HUES64 (cell line): ENCODE measurements around the gene CNRIP1.

Source experiments
- H3K27ac ChIP-seq: 2 replicates; pipeline ENCODE4 v1.7.0; 2013; ENCODE audit warnings: low read depth, low read length, inconsistent platforms
- H3K27me3 ChIP-seq: 2 replicates; pipeline ENCODE4 v1.6.1; 2013; ENCODE audit warnings: mild to moderate bottlenecking, low read length; ENCODE audit not compliant: insufficient read depth
- H3K36me3 ChIP-seq: 2 replicates; pipeline ENCODE4 v1.6.1; 2013; ENCODE audit warnings: mild to moderate bottlenecking, low read length; ENCODE audit not compliant: insufficient read depth
- H3K4me1 ChIP-seq: 2 replicates; pipeline ENCODE4 v1.6.1; 2013; ENCODE audit warnings: mild to moderate bottlenecking, low read length, moderate library complexity; ENCODE audit not compliant: insufficient read depth
- H3K4me3 ChIP-seq: 2 replicates; pipeline ENCODE4 v1.5.1; 2013; ENCODE audit warnings: mild to moderate bottlenecking, low read length, moderate library complexity
- H3K9ac ChIP-seq: 2 replicates; pipeline ENCODE4 v1.6.1; 2013; ENCODE audit warnings: mild to moderate bottlenecking, low read depth, low read length
- H3K9me3 ChIP-seq: 2 replicates; pipeline ENCODE4 v1.6.1; 2013; ENCODE audit warnings: low read depth, low read length; ENCODE audit not compliant: insufficient read depth
- WGBS: fragments of 150-250, 120-280 bp; methylation state at CpG from one replicate; pipeline ENCODE4 v1.1.7; 2013; ENCODE audit warnings: missing lambda C conversion rate; 5-methylcytosine and 5-hydroxymethylcytosine counted together

CNRIP1 gene

DNA sequence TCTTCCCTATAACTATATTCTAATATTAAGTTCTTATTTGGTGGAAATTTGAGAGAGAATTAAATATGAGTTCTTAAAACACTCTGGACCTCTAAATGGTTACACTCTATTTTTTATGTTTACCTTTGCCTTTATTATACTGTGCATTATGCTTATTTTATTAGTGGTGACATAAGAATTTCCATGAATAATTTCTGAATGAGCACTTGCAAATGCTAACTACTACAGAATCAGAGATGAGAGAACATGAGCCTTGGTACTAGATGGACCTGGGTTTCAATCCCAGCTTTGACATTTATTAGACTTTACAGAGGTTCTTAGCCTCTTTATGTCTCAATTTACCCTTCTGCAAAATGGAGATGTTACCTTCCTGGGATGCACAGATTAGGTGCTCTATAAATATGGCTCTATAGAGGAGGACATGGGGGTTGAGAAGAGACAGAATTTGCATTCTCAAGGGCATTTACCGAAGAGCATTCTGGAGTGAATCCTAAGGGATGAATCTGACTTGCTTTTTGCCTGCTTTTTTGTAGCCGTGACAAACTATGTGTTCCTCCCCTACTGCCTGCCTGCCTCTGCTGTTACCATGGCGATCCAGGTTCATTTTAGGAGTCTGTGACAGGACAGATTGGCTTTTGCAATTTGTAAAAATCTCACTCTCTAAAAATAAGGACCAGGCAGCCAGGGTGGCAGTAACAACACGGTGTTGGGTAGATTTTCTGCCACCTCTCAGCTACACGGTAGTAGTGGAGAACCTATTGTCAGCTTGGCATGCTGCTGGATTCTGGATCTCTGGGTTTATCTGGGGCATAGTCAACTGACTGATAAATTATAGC lies 20.7 kb upstream of the CNRIP1 start:
- Histone ChIP-seq H3K9ac (no peak overlapping the region), H3K27ac (no peak overlapping the region), H3K36me3 (no peaks in the 10 kb centered on the region), H3K9me3 (no peaks in the 10 kb centered on the region), H3K4me3 (no peak overlapping the region), H3K4me1 (peaks cover 6% of the 10 kb centered on the region; the same call in 1 of the 2 replicates), H3K27me3 (no peaks in the 10 kb centered on the region)
- 64% methylated on average over 5 of the region's 5 CpGs for WGBS

DNA sequence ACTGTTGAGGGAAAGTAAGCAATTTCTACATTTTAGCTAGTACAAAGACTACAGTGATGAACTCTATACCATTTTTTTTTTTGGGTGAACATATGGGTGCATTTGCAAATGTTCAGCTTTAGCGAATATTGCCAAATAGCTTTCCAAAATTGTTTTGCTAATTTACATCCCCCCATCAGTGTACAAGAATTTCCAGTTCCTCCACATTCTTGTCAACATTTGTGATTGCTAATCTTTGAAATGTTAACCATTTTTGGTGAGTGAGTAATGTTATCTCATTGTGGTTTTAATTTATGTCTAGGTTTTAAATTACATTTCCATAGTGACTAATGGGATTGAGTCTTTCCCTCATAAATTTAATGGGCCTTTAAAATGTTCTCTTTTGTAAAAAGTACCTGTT lies 16.4 kb upstream of the CNRIP1 start:
- Histone ChIP-seq H3K4me1 (peaks cover 6% of the 10 kb centered on the region; the same call in 1 of the 2 replicates), H3K36me3 (no peaks in the 10 kb centered on the region), H3K9me3 (no peaks in the 10 kb centered on the region), H3K27me3 (no peaks in the 10 kb centered on the region), H3K9ac (no peak overlapping the region), H3K27ac (no peak overlapping the region), H3K4me3 (no peak overlapping the region)
- WGBS = no CpG with 5 or more reads among the region's 1 CpG

DNA sequence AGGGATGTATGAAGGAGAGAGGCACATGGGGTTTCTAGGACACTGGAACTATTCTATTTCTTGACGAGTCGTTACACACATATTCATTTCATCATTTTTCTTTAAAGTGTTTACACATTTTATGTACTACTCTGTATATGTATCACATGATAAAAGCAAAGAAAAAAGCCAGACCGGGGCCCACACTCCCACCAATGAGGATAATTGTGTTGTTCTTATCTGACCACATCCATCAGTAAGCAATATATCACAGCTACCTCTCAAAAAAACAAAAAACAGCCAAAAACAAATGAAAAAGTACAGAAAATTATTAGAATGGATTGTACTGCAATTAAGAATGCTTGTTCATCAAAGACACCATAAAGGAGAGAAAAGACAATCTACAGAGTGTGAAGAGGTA lies 14.2 kb upstream of the CNRIP1 start:
- no CpG with 5 or more reads among the region's 3 CpGs for WGBS
- peaks cover 6% of the 10 kb centered on the region; the same call in 1 of the 2 replicates for H3K4me1 ChIP-seq
- H3K9me3 ChIP-seq = no peaks in the 10 kb centered on the region
- H3K27me3 ChIP-seq = no peaks in the 10 kb centered on the region
- H3K4me3 ChIP-seq = no peak overlapping the region
- H3K9ac ChIP-seq = no peak overlapping the region
- H3K27ac ChIP-seq = no peak overlapping the region
- H3K36me3 ChIP-seq = no peaks in the 10 kb centered on the region

DNA sequence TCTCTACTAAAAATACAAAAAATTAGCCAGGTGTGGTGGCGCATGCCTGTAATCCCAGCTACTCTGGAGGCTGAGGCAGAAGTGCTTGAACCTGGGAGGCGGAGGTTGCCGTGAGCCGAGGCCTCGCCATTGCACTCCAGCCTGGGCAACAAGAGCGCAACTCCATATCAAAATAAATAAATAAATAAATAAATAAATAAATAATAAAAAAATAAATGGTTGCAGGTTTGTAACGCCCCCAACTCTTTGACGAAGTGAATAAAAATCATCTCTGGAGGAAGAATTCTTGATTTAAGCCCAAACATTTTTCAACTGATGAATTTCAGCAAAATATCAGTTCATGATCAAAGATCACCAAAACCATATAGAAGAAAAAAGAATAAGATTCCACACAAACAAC lies 13.3 kb upstream of the CNRIP1 start:
- Histone ChIP-seq H3K9ac (no peak overlapping the region), H3K27me3 (no peaks in the 10 kb centered on the region), H3K27ac (no peak overlapping the region), H3K4me1 (peaks cover 6% of the 10 kb centered on the region; the same call in 1 of the 2 replicates), H3K36me3 (no peaks in the 10 kb centered on the region), H3K4me3 (no peak overlapping the region), H3K9me3 (no peaks in the 10 kb centered on the region)
- WGBS = 96% methylated on average over 6 of the region's 8 CpGs

DNA sequence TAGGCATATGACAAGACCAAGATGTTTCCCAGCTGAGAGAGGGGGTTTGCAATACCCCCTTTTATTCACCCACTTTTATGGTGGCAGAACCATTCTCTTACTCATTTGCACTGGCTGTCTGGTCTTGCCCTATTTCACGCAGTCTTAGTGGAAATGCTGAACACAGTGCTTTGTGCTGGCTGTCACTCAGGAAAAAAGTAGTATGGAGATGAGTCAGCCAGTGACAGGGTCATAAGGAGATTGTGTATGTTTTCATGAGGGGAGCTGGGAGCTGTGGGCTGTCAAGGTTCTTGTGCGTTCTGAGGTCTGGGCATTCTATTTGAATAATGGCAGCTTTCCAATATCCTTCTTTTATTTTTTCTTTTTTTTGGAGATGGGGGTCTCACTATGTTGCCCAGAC lies 10.9 kb upstream of the CNRIP1 start:
- Histone ChIP-seq H3K9me3 (no peaks in the 10 kb centered on the region), H3K36me3 (no peaks in the 10 kb centered on the region), H3K27ac (no peak overlapping the region), H3K27me3 (no peaks in the 10 kb centered on the region), H3K4me1 (no peaks in the 10 kb centered on the region), H3K9ac (no peak overlapping the region), H3K4me3 (no peak overlapping the region)
- 89% methylated on average over 1 of the region's 2 CpGs for WGBS

DNA sequence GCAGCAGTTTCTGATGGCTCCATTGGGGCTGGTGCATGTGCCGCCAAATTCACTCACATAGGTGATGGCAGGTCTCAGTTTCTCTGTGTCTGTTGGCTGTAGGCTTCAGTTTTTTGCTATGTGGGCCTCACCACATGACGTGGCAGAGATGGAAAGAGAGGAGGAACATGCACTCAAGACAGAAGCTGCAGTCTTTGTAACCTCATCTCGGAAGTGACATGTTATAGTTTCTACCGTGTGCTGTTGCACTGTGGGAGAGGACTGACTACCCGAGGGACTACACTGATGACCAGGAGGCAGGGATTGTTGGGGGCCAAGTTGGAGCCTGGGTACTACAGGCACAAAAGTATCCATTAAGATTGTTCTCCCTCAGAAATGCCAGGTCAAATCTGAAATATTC lies 9.2 kb upstream of the CNRIP1 start:
- Histone ChIP-seq H3K27me3 (no peaks in the 10 kb centered on the region), H3K9me3 (no peaks in the 10 kb centered on the region), H3K36me3 (no peaks in the 10 kb centered on the region), H3K4me1 (no peaks in the 10 kb centered on the region), H3K9ac (no peak overlapping the region), H3K27ac (no peak overlapping the region), H3K4me3 (no peak overlapping the region)
- WGBS = 67% methylated on average over 5 of the region's 5 CpGs

DNA sequence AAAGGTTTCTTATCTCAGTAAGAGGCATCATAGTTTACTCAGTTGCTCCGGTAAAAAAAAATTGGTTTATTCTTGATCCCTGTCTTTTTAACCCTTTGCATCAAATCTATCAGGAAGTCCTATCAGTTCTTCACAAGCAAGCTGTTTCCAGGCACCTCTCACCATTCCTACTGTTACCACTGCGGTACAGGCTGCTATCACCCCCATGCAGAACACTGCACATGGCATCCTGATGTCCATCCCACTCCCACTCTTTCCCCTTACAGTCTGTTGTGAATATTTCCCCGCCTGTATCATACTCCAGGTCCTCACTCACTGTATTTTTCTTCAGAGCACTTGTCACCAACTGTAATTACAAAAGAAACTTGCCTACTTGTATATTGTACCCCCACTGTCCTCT lies 5.3 kb upstream of the CNRIP1 start:
- Histone ChIP-seq H3K27ac (no peak overlapping the region), H3K9me3 (no peaks in the 10 kb centered on the region), H3K4me1 (0 out of 2 replicates have a peak, but pooled peaks cover 2% of the 10 kb centered on the region), H3K36me3 (no peaks in the 10 kb centered on the region), H3K9ac (no peak overlapping the region), H3K4me3 (no peak overlapping the region), H3K27me3 (peaks cover 34% of the 10 kb centered on the region)
- WGBS = 92% methylated on average over 3 of the region's 3 CpGs

DNA sequence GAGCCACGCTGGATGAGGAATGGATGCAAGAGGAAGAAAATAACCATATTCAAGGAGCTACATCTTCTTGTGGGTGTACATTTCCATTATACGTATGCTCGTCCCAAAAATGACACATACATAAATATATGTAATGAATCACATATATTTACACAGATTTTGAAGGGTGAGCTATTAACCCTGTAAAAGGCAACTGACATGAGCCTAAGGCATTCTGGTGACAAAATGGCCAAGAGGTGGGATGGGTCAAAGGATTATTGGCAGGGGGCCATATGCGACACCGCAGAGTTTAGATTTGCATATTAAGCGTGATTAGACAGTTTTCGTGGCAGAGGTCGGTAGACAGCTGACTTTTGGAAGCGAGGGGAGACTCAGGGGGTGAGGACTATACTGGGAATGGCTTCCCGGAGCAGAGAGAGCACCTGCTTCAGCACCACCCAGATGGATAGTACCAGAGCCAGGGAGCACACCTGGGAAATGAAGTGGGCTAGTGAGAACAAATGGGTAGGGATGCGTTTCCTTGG lies 431 bp upstream of the CNRIP1 start:
- no peak overlapping the region for H3K9ac ChIP-seq
- 0 out of 2 replicates have a peak, but pooled peaks cover 4% of the 10 kb centered on the region for H3K4me1 ChIP-seq
- peaks cover 69% of the 10 kb centered on the region for H3K27me3 ChIP-seq
- WGBS = 5% methylated on average over 8 of the region's 11 CpGs
- no peak overlapping the region for H3K27ac ChIP-seq
- H3K36me3 ChIP-seq = no peaks in the 10 kb centered on the region
- H3K9me3 ChIP-seq = no peaks in the 10 kb centered on the region
- H3K4me3 ChIP-seq = peak overlapping the region; percentile 63

DNA sequence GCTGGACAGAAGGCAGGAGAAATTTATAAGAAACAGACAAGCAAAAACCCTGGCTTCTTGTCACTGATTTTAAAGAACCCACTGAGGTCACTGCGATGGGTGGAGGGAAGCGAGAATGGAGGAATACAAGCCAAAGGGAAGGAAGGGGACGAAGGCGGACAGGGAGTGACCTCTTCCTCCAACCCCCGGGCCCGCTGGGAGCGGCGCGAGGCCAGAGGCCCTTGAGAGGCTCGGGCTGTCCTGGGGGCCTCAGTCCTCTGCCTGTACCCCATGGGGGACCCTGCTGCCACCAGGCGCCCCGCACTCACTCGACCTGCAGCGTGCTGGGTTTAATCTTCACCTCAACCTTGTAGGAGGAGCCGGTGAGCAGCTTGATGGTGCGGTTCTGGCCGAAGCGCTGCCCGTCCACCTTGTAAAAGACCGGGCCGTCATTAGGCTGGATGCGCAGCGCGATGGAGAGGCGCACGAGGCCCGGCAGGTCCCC lies 793 bp downstream of the CNRIP1 start:
- Histone ChIP-seq H3K27ac (no peak overlapping the region), H3K4me3 (peak overlapping the region; percentile 63), H3K9ac (peak overlapping the region; percentile 1; the same call in 1 of the 2 replicates), H3K36me3 (no peaks in the 10 kb centered on the region), H3K9me3 (no peaks in the 10 kb centered on the region), H3K27me3 (peaks cover 69% of the 10 kb centered on the region), H3K4me1 (0 out of 2 replicates have a peak, but pooled peaks cover 4% of the 10 kb centered on the region)
- WGBS = 1% methylated on average over 27 of the region's 27 CpGs

DNA sequence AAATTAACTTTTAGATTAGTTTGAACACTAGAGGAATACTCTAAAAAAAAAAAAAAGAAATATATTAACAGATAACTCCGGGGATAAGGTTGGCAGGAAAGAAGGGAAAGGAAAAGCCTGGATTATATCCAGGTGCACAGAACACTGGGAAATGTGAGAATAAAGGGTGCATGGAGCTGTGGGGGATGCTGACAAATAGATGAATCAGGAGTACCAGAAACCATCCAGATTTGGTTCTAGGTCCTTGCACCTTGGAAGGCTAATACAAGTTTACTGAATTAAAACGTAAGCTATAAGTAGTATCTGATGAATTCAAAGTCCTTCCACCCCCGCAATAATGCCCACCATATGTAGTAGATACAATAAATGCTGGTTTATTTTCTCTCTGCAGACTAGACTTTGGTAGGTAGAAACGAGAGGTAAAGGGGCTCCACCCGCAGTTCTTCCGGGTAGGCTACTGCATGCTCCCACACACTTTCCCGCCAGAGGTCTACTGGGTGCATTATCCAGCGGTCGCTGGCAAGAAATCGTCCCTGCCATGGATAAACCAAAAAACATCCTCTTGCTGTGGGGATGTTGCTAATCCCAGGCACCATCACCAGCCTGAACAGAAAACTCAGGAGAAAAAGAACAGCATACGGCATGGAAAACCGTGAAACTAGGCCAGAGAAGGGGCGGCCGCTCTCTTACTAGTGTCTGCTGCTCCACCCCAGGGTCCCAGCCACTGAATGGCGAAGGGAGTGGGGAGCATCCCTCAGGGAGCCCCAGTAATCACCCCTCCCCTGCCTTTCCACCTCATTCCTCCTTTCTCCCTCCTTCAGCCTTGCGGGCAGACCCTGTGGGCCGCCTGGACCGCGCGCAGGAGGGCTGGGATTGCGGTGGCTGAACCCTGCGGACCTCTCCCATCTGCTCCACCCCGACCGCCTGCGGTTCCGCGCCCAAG lies 1.5 kb downstream of the CNRIP1 start:
- Histone ChIP-seq H3K9ac (no peak overlapping the region), H3K36me3 (no peaks in the 10 kb centered on the region), H3K27me3 (peaks cover 65% of the 10 kb centered on the region), H3K4me1 (0 out of 2 replicates have a peak, but pooled peaks cover 4% of the 10 kb centered on the region), H3K27ac (no peak overlapping the region), H3K9me3 (no peaks in the 10 kb centered on the region), H3K4me3 (peak overlapping the region; percentile 63)
- 23% methylated on average over 26 of the region's 27 CpGs for WGBS

DNA sequence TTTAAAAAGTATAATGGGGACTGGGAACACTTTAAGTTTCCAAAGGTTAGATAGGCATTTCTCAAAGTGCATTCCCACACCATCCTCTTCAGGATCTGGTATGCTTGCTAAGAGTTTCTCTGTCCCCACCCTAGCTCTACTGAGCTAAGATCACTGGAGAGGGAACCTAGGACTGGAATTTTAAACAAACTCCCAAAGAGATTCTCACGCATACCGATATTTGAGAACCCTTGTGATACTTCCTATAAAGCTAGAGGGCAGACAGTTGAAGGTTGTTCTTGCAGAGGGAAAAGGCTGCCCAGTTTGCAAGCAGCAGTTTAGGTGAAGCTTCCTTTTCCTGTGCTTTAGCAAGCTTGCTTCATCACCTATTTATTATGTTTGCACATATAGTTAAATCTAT lies 3.6 kb downstream of the CNRIP1 start:
- H3K9me3 ChIP-seq = no peaks in the 10 kb centered on the region
- H3K4me3 ChIP-seq = no peak overlapping the region
- no peaks in the 10 kb centered on the region for H3K36me3 ChIP-seq
- 0 out of 2 replicates have a peak, but pooled peaks cover 4% of the 10 kb centered on the region for H3K4me1 ChIP-seq
- no peak overlapping the region for H3K9ac ChIP-seq
- H3K27ac ChIP-seq = no peak overlapping the region
- WGBS = 91% methylated on average over 2 of the region's 2 CpGs
- H3K27me3 ChIP-seq = peaks cover 46% of the 10 kb centered on the region
